Esophagus squamous epithelium (tissue), 5 donors: ENCODE results near the gene PSMC4. TPM values are rescaled to one million over a fixed set of nuclear protein-coding genes. Genes with fewer than 3 reads are reported as not detected.
A peak's percentile ranks its signal among the peaks of the same experiment; 100 is the strongest.

Experiments
- DNase-seq: peaks from one replicate; lab custom pipeline; 2025; lab: John Stamatoyannopoulos, UW
- H3K27ac ChIP-seq, 4 donors: fragments of 200-600 bp; sonication (generic); one replicate each; pipeline ENCODE4 v1.5.1; 2016 to 2019; ENCODE audit warnings: mild to moderate bottlenecking in 1 of 4
- H3K27me3 ChIP-seq, 4 donors: fragments of 200-600 bp; sonication (generic); 1 replicate in 3 of 4; 2 replicates in 1 of 4; pipeline versions ENCODE4 v1.5.1 to v1.6.0; 2017 to 2021; ENCODE audit warnings: antibody characterized with exemption in 1 of 4
- H3K36me3 ChIP-seq, 3 donors: fragments of 200-600 bp; sonication (generic); one replicate each; pipeline ENCODE4 v1.5.1; 2016 to 2019
- H3K4me1 ChIP-seq, 3 donors: fragments of 200-600 bp; sonication (generic); one replicate each; pipeline ENCODE4 v1.5.1; 2017 to 2019
- H3K4me3 ChIP-seq, 4 donors: fragments of 200-600 bp; sonication (generic); 1 replicate in 3 of 4; 2 replicates in 1 of 4; pipeline ENCODE4 v1.5.1; 2016 to 2019; ENCODE audit warnings: mild to moderate bottlenecking in 2 of 4, moderate library complexity in 1 of 4
- H3K9me3 ChIP-seq, 3 donors: fragments of 200-600 bp; sonication (generic); one replicate each; pipeline ENCODE4 v1.5.1; 2016 to 2019
- CTCF ChIP-seq, 6 experiments: fragments of 450-650 bp in 4 of 6; fragments of 200-600 bp in 2 of 6; sonication (generic) in 2 of 6; IDR thresholded peaks; one replicate each; pipeline ENCODE4 v1.5.1; 2016 to 2019; ENCODE audit warnings: antibody characterized with exemption in 6 of 6, mild to moderate bottlenecking in 4 of 6, moderate library complexity in 4 of 6
- POLR2A ChIP-seq, 4 donors: fragments of 450-650 bp; IDR thresholded peaks; one replicate each; pipeline ENCODE4 v1.6.1; 2017; ENCODE audit warnings: antibody characterized with exemption in 4 of 4, mild to moderate bottlenecking in 4 of 4, moderate library complexity in 3 of 4
- WGBS, 2 donors: methylation state at CpG; one replicate each; pipeline ENCODE4 v1.1.5; 2018; 5-methylcytosine and 5-hydroxymethylcytosine counted together
- intact Hi-C: fragments of 100-400 bp; cut with DNase I; formaldehyde crosslinking; loops from one replicate; pipeline ENCODE4 v1.15.0; 2022
- total RNA-seq, 4 donors: library from RNA; depleted of rRNA; stranded (reverse); fragments of >200 nt; gene quantifications; one replicate each; pipeline ENCODE4 v1.1.0, GENCODE V29; 2016
- donor health status: DM: yes; HTN: yes; CAD: no.

PSMC4 gene
- 100 to 1,000 TPM in 1 of 4 donors, 10 to 100 TPM in 3; 80.1 to 112 (median 94.8) TPM for total RNA-seq

DNA sequence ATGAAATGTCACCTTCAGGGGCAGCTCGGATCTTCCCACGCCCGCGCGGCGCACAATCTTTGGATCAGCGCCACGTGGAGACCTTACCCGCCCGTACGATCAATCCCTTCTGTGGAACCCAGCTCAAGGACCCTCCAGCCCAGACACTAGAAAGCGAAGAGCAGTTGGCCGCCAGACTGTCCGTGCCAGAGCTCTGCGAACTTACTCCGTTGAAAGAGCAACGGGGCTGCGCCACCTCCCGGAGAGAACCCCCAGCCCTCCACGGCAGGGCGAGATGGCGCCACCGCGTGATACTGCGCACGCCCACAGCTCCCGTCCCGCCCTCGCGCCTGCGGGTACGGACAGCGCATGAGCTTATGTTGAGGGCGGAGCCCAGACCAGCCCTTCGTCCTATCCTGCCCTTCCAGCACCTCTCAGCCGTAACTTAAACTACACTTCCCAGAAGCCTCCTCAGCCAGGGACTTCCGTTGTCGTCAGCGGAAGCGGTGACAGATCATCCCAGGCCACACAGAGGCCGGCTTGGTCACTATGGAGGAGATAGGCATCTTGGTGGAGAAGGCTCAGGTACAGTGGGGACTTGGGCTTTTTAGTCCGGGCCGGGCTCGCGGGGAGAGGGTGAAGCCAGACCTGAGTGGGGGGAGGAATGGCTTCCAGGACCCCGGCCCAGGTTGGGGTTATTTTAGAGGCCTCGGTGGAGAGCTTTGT lies at the start of gene PSMC4:
TSS of gene PSMC4 (plus strand) at position 491 of the 705 bp plus-strand sequence. CDS start at position 529, 38 bp downstream.
- DNase-seq, result peak; percentile 89
- TF ChIP-seq POLR2A (IDR thresholded peaks at IDR 0.05) (peak in 3 of 4 donors; percentile 63 to 84 (median 66)), CTCF (IDR thresholded peaks at IDR 0.05) (peak; percentile 65 to 95 (median 80))
- Histone ChIP-seq H3K9me3 (no peaks in the 10 kb centered on the region), H3K36me3 (peaks cover 13 to 38% (median 16%) of the 10 kb centered on the region in 3 donors), H3K27ac (peak within 1 kb of the TSS; percentile 94 to 95 (median 94)), H3K27me3 (no peaks in the 10 kb centered on the region), H3K4me1 (peaks cover 18 to 30% (median 19%) of the 10 kb centered on the region in 3 donors), H3K4me3 (peak within 1 kb of the TSS; percentile 65 to 87 (median 81))
- 0% methylated on average over 22 of the region's 47 CpGs; no CpG with 5 or more reads in 1 of the 2 donors for WGBS, 2 donors
- intact Hi-C loops, result no loop called here

GRCh38 chr19:39923862-39924261 lies 47.1 kb upstream of the PSMC4 start:
- H3K4me3 ChIP-seq, result no peak overlapping the region
- TF ChIP-seq CTCF (IDR thresholded peaks at IDR 0.05), result no peak
- no peak for TF ChIP-seq POLR2A (IDR thresholded peaks at IDR 0.05)
- H3K27ac ChIP-seq, result no peak overlapping the region
- 74 to 82% methylated on average over 4 of the region's 4 CpGs for WGBS, 2 donors
- no peaks in the 10 kb centered on the region for H3K4me1 ChIP-seq
- intact Hi-C loops, result no loop called here
- H3K36me3 ChIP-seq, result no peaks in the 10 kb centered on the region
- peaks cover 0 to 4% (median 0%) of the 10 kb centered on the region in 3 donors for H3K9me3 ChIP-seq
- no peaks in the 10 kb centered on the region for H3K27me3 ChIP-seq
- no peak for DNase-seq

- Histone ChIP-seq H3K9me3 (peaks cover 0 to 4% (median 0%) of the 10 kb centered on the region in 3 donors), H3K27me3 (no peaks in the 10 kb centered on the region), H3K4me3 (no peak overlapping the region), H3K36me3 (no peaks in the 10 kb centered on the region), H3K27ac (no peak overlapping the region), H3K4me1 (no peaks in the 10 kb centered on the region)
- DNase-seq, result no peak
- intact Hi-C loops, result no loop called here
- 91 to 95% methylated on average over 15 to 22 of the region's 37 CpGs for WGBS, 2 donors
- no peak for TF ChIP-seq POLR2A (IDR thresholded peaks at IDR 0.05)
- TF ChIP-seq CTCF (IDR thresholded peaks at IDR 0.05), result no peak
These were observed 46.6 kb upstream of the PSMC4 start for GRCh38 chr19:39924389-39924788.

DNA sequence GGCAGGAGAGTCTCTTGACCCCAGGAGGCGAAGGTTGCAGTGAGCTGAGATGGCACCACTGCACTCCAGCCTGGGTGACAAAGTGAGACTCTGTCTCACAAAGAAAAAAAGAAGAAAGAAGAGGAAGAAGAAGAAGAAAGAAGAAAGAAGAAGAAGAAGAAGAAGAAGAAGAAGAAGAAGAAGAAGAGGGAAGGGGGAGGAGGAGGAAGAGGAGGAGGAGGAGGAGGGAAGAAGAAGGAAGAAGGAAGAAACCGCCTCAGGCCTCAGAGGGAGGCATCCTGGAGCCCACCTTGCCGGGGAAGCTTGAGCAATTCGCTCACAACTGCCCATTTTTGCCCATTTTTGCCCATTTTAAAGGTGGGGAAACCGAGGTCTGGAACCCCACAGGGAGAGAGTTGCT lies 46.0 kb upstream of the PSMC4 start:
- Histone ChIP-seq H3K4me3 (no peak overlapping the region), H3K36me3 (no peaks in the 10 kb centered on the region), H3K27ac (no peak overlapping the region), H3K9me3 (no peaks in the 10 kb centered on the region), H3K4me1 (no peaks in the 10 kb centered on the region), H3K27me3 (no peaks in the 10 kb centered on the region)
- 79 to 82% methylated on average over 5 of the region's 5 CpGs for WGBS, 2 donors
- no peak for TF ChIP-seq POLR2A (IDR thresholded peaks at IDR 0.05)
- no peak for TF ChIP-seq CTCF (IDR thresholded peaks at IDR 0.05)
- intact Hi-C loops, result no loop called here
- DNase-seq, result no peak

GRCh38 chr19:39926170-39926760 lies 44.7 kb upstream of the PSMC4 start:
- H3K4me1 ChIP-seq, result no peaks in the 10 kb centered on the region
- no peaks in the 10 kb centered on the region for H3K36me3 ChIP-seq
- no peak overlapping the region for H3K4me3 ChIP-seq
- H3K27ac ChIP-seq, result no peak overlapping the region
- H3K9me3 ChIP-seq, result no peaks in the 10 kb centered on the region
- 85 to 91% methylated on average over 8 of the region's 8 CpGs for WGBS, 2 donors
- H3K27me3 ChIP-seq, result no peaks in the 10 kb centered on the region
- intact Hi-C loops, result no loop called here
- no peak for DNase-seq
- TF ChIP-seq CTCF (IDR thresholded peaks at IDR 0.05) (no peak), POLR2A (IDR thresholded peaks at IDR 0.05) (no peak)
